Tibial artery (tissue), 4 donors: ENCODE measurements around the gene RECQL5.
"Not testable (repeated sequence)": the region's sequence is repeated elsewhere in the genome, so short reads cannot be mapped to it uniquely, and the experiment has no call there.

ENCODE experiments used
- DNase-seq, 2 donors: peaks; one replicate each; pipeline ENCODE4 v3.0.0-alpha.2; 2019
- H3K27ac ChIP-seq, 2 donors: fragments of 200-600 bp; sonication (generic) in 1 of 2; 1 replicate in 1 of 2; 2 replicates in 1 of 2; pipeline ENCODE4 v1.5.1; 2018 to 2019; ENCODE audit warnings: mild to moderate bottlenecking in 1 of 2
- H3K27me3 ChIP-seq, 2 donors: fragments of 200-600 bp; sonication (generic) in 1 of 2; one replicate each; pipeline versions ENCODE4 v1.5.1 to v1.6.0; 2016 to 2019
- H3K36me3 ChIP-seq, 3 donors: fragments of 200-600 bp; sonication (generic) in 2 of 3; one replicate each; pipeline ENCODE4 v1.5.1; 2016 to 2019; ENCODE audit warnings: mild to moderate bottlenecking in 2 of 3
- H3K4me1 ChIP-seq, 4 donors: fragments of 200-600 bp; sonication (generic) in 2 of 4; 1 replicate in 3 of 4; 2 replicates in 1 of 4; pipeline ENCODE4 v1.5.1; 2016 to 2019
- H3K4me3 ChIP-seq, 2 donors: fragments of 200-600 bp; sonication (generic) in 1 of 2; 1 replicate in 1 of 2; 2 replicates in 1 of 2; pipeline ENCODE4 v1.5.1; 2018 to 2019; ENCODE audit warnings: mild to moderate bottlenecking in 2 of 2
- H3K9me3 ChIP-seq, 3 donors: fragments of 200-600 bp; sonication (generic) in 1 of 3; one replicate each; pipeline ENCODE4 v1.5.1; 2016 to 2019
- intact Hi-C: fragments of 100-400 bp; cut with DNase I; formaldehyde crosslinking; loops from one replicate; pipeline ENCODE4 v1.15.0; 2023; ENCODE audit warnings: low total_unique reads
- TF ChIP-seq, protein P1 (sequence below), 2 experiments: fragments of 200-600 bp in 1 of 2; fragments of 450-650 bp in 1 of 2; IDR thresholded peaks; one replicate each; pipeline ENCODE4 v1.5.1; 2017 to 2019; ENCODE audit warnings: antibody characterized with exemption in 2 of 2, mild to moderate bottlenecking in 1 of 2, moderate library complexity in 1 of 2

RECQL5 gene

DNA sequence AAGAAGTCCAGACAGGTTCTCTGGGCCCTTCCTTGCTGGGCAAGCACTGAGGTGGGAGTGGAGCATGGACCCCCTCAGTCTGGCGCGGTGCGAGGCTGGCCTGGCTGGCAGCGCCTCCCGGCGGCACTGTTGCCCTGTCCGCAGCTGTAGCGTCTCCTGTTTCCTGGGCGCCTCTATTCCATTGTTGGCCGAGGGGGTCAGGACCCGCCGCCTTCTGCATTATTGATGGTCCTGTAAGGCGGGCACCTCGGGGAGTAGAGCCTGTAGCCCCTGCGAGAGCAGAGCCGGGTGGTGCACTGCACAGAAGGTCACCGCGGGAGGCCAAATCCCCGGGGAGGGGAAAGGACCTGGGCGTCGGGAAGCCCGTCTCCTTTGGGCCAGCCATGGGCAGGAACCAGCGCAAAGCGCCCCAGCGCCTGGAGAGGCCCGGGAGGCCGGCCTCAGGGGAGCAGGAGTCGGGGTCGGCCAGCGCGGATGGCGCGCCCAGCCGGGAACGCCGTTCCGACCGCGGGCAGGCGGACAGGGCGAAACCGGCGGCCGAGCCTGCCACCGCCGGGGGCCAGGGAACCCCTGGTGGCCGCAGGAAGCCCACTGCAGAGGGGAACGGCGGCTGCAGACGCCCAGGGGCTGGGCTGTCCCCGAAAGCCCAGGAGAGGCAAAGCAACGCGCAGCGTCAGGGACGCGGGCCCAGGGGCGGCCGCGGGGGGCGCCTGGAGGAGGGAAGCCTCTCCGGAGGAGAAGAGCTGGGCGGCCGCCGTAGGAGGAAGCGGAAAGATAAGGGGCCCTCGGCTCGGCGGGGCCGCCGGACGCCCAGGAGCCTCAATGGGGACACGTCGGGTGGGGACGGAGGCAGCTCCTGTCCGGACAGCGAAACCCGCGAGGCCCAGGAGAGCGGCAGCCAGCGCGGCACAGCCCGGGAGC is 79.0 kb downstream of the RECQL5 start, which contains the start of gene MYO15B:
TSS of gene MYO15B (plus strand) at position 126 of the 921 bp plus-strand sequence. CDS start at position 384, 258 bp downstream.
- intact Hi-C loops, result loop anchor here (5.0 kb wide), 2 partner anchors 66 to 161 kb away; no protein-coding TSS in a partner anchor
- Histone ChIP-seq H3K4me1 (peaks cover 0 to 27% (median 19%) of the 10 kb centered on the region in 4 donors), H3K4me3 (peak within 1 kb of the TSS; percentile 61), H3K27ac (peak within 1 kb of the TSS; percentile 63 to 84), H3K36me3 (no peaks in the 10 kb centered on the region), H3K9me3 (no peaks in the 10 kb centered on the region), H3K27me3 (peaks cover 0 to 12% of the 10 kb centered on the region in 2 donors)
- TF ChIP-seq, protein P1, sequence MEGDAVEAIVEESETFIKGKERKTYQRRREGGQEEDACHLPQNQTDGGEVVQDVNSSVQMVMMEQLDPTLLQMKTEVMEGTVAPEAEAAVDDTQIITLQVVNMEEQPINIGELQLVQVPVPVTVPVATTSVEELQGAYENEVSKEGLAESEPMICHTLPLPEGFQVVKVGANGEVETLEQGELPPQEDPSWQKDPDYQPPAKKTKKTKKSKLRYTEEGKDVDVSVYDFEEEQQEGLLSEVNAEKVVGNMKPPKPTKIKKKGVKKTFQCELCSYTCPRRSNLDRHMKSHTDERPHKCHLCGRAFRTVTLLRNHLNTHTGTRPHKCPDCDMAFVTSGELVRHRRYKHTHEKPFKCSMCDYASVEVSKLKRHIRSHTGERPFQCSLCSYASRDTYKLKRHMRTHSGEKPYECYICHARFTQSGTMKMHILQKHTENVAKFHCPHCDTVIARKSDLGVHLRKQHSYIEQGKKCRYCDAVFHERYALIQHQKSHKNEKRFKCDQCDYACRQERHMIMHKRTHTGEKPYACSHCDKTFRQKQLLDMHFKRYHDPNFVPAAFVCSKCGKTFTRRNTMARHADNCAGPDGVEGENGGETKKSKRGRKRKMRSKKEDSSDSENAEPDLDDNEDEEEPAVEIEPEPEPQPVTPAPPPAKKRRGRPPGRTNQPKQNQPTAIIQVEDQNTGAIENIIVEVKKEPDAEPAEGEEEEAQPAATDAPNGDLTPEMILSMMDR (IDR thresholded peaks at IDR 0.05), result peak; percentile 26 to 34
- DNase-seq, result peak in 1 of 2 donors; percentile 35

DNA sequence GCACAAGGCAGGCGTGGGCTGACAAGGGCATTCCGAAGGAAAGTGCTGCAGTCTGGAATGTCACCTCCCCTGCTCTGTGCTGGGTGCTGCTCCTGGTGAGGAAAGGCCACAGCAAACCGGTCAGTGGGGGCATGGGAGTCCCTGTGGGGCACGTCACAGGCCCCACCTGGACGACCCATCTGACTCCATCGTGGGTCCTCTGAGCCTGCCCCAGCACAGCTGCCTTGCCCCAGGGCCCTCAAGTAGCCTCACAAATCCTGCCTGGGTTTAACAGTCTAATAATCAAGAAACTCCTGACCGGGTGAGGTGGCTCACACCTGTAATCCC is 82.1 kb downstream of the RECQL5 start:
- no peaks in the 10 kb centered on the region for H3K9me3 ChIP-seq
- intact Hi-C loops, result loop anchor here (5.0 kb wide), 2 partner anchors 63 to 158 kb away; no protein-coding TSS in a partner anchor
- H3K27me3 ChIP-seq, result peaks cover 0 to 18% of the 10 kb centered on the region in 2 donors
- H3K4me1 ChIP-seq, result peaks cover 0 to 22% (median 18%) of the 10 kb centered on the region in 4 donors
- H3K36me3 ChIP-seq, result no peaks in the 10 kb centered on the region
- TF ChIP-seq, protein P1 (IDR thresholded peaks at IDR 0.05), result no peak
- no peak overlapping the region for H3K27ac ChIP-seq
- no peak overlapping the region for H3K4me3 ChIP-seq
- DNase-seq, result no peak

DNA sequence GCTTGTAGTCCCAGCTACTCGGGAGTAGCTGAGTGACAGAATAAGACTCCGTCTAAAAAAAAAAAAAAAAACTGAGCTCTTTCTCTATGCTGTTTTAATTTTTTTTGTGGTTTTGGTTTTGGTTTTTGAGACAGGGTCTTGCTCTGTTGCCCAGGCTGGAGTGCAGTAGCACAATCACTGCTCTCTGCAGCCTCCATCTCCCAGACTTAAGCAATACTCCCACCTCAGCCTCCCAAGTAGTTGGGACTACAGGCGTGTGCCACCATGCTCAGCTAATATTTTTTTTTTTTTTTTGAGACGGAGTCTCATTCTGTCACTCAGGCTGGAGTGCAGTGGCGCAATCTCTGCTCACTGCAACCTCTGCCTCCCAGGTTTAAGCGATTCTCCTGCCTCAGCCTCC is 83.8 kb downstream of the RECQL5 start:
- H3K9me3 ChIP-seq, DNase-seq, H3K4me3 ChIP-seq, H3K27ac ChIP-seq, H3K4me1 ChIP-seq, H3K36me3 ChIP-seq, intact Hi-C loops: not testable (repeated sequence)
- H3K27me3 ChIP-seq, result peaks cover 0 to 18% of the 10 kb centered on the region in 2 donors

DNA sequence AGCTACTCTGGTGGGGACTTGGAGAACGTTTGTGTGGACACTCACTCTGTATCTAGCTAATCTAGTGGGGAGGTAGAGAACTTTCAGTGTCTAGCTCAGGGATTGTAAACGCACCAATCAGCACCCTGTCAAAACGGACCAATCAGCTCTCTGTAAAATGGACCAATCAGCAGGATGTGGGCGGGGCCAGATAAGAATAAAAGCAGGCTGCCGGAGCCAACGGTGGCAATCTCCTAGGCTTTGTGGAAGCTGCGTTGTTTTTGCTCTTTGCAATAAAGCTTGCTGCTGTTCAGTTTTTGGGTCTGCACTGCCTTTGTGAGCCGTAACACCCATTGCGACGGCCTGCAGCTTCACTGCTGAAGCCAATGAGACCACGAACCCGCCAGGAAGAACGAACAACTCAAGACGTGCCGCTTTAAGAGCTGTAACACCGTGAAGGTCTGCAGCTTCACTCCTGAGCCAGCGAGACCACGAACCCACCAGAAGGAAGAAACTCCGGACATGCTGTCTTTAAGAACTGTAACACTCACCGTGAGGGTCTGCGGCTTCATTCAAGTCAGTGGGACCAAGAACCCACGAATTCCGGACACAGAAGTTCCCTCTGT is 85.7 kb downstream of the RECQL5 start:
- H3K27ac ChIP-seq, H3K4me3 ChIP-seq, DNase-seq, intact Hi-C loops, H3K4me1 ChIP-seq, H3K9me3 ChIP-seq, H3K36me3 ChIP-seq: not testable (repeated sequence)
- H3K27me3 ChIP-seq, result peaks cover 0 to 13% of the 10 kb centered on the region in 2 donors
